Forelimb muscle (tissue), 1 donor: ENCODE data around the gene EP400. TPM values are rescaled to one million over a fixed set of nuclear protein-coding genes. Genes with fewer than 3 reads are reported as not detected.
A peak's percentile ranks its signal among the peaks of the same experiment; 100 is the strongest.
"Not testable (repeated sequence)": the region's sequence is repeated elsewhere in the genome, so short reads cannot be mapped to it uniquely, and the experiment has no call there.

Source experiments
- DNase-seq: peaks from one replicate; pipeline ENCODE4 v3.0.0-alpha.2; 2013; ENCODE audit warnings: low read depth
- polyA plus RNA-seq: library from polyadenylated mRNA; unstranded; fragments of 120-200 nt; gene quantifications from one replicate; pipeline ENCODE4 v1.2.1, GENCODE V29; 2013; ENCODE audit not compliant: insufficient read length

Gene EP400
- polyA plus RNA-seq, 1 donor, result 21.2 TPM

GRCh38 chr12:132066749-132067148 is 117.0 kb downstream of the EP400 start:
- DNase-seq, result no peak

GRCh38 chr12:132067182-132067581 is 117.4 kb downstream of the EP400 start:
- DNase-seq, result no peak

DNA sequence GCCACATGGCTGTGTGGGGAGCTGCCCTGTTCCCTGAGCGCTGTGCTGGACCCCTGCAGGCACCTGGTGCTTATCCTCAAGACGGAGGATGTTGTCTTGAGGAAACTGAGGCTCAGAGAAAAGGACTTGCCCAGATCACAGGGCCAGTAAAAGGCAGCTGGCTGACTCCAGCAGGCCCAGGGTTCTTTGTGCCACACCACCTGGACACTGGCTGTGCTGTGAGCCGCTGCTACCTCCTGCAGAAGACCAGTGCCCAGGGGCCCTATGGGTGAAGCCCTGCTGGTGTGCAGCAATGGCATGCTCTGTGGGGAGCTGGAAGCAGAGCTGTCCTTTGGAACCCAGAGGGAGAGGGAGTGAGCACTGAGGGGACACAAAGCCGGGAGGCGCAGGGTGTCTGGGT is 118.5 kb downstream of the EP400 start:
- no peak for DNase-seq

GRCh38 chr12:132069336-132069985 is 119.7 kb downstream of the EP400 start:
- no peak for DNase-seq

DNA sequence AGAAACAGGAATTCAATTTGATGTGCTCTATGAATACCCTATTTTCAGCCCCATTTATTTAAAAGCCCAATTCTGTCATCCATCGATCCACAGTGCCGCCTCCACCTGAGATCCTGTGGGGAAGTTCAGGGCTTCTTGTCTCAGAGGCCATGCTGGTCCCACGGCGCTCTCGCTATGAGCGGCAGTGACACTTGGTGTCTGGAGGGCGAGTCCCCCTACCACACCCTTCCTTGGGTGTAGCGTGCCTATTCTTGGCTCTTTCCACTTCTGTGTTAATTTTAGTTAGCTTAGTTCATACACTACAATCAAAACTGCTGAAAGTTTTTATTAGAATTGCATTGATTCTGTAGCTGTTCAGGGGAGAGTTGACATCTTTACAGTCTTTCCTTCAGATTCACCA is 120.6 kb downstream of the EP400 start:
- DNase-seq, result no peak

GRCh38 chr12:132071040-132071810 is 121.5 kb downstream of the EP400 start:
- DNase-seq, result no peak

DNA sequence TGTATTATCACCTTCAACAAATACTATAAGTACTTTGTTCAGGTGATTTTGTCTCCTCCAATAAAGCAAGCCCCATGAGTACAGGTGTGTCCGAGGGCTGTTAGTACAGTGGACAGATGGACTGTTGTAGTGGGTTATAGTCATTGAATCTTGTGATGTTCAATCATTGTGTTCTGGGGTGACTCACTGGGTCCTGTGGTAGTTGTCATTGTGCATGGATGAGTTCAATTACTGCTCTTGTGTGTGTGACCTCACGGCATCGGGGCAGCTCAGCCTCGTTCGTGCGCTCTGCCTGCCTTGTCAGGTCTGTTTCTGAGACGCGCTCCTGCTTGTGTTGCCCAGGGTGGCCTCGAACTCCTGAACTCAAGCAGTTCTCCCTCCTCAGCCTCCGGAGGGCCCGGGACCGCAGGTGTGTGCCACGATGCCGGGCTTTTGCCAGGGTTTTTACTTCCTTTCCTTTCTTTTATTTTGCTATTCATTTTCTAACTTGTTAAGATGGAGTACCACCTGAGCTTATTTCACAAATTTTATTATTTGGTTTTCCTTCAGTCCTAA is 122.2 kb downstream of the EP400 start:
- DNase-seq, result no peak

- DNase-seq, result no peak
Measured at GRCh38 chr12:132074216-132074615, 124.5 kb downstream of the EP400 start.

DNA sequence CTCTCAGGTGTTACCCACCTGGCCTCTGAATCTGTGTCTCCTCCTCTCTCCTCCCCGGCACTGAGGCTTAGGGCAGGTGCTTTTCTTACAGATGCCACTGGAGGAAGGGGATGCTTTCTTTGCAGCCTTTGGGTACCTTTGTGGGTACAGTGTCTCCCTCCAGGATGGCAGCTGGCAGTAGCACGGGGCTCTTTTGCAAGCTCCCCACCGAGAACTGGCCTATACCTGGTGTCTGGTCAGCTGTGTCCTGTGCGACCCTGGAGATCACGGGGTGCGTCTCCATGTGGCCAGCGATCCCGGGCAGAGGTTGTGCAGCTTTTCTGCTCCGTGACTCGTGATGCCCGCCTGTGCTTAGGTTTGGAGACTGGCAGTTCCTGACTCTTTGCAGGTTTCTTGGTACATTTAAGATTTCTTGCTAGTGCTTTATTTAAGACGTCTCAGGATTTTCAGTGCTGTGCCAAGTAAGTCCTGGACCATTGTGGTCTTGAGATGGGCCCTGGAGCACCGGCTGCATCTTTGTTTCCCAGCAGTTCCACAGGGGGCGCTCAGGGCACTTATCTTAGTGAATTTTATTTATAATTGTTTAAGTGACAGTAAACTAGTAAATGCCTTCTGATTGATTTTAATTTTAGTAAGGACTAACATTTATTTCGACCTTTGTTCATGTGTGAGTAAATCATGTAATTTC is 125.4 kb downstream of the EP400 start:
- no peak for DNase-seq

- DNase-seq, result no peak
Measured at GRCh38 chr12:132075714-132076553, 126.2 kb downstream of the EP400 start.

DNA sequence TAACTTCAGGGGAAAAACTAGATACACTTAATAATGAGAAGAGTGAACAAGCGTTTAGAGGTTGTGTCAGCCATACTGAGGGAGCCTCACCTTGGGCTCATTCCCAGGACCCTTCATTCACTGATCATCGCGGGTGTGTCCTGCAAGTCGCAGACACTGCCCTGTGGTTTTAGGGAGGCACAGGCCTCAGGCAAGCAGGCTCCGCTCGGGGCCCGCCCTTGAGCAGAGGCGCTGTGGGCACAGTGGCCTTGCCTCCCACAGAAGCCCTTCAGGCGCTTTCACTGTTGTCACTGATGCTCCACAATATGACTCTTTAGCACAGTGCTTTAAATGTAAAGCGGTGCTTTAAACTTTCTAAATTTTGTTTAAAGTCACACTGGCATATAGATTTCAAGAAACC is 127.0 kb downstream of the EP400 start:
- no peak for DNase-seq

DNA sequence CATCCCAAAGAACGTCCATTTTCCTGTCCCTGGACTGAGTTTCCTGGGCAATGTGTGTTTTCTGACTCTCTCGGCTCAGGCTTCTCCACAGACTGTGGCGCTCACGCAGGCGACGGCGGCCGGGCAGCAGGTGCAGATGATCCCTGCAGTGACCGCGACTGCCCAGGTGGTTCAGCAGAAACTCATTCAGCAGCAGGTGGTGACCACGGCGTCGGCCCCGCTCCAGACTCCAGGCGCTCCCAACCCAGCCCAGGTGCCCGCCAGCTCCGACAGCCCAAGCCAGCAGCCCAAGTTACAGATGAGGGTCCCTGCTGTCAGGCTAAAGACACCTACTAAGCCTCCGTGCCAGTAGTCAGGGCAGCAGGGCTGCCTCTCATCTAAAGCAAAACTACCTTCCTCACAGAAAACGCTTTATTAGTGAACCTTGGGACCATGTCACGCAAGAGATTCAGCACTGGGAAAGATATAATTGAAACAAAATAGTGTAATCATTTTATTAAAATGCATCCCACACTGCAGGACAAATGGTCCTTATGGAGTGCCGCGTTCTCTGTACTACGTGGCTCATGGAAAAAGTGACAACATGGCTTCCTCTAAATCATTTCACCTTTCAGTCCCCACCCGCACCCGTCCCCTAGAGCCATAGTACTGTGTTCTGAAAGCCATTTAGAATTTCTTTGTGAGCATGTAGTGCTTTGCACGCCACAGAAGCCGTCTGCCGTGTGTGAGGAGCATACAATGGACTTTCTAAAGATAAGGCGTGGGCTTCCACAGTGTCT is 127.8 kb downstream of the EP400 start:
- no peak for DNase-seq

GRCh38 chr12:132078190-132078589 is 128.4 kb downstream of the EP400 start:
- DNase-seq, result no peak

- DNase-seq, result no peak
Measured at GRCh38 chr12:132079200-132079599, 129.5 kb downstream of the EP400 start.

- no peak for DNase-seq
Measured at GRCh38 chr12:132079695-132080094, 130.0 kb downstream of the EP400 start.

DNA sequence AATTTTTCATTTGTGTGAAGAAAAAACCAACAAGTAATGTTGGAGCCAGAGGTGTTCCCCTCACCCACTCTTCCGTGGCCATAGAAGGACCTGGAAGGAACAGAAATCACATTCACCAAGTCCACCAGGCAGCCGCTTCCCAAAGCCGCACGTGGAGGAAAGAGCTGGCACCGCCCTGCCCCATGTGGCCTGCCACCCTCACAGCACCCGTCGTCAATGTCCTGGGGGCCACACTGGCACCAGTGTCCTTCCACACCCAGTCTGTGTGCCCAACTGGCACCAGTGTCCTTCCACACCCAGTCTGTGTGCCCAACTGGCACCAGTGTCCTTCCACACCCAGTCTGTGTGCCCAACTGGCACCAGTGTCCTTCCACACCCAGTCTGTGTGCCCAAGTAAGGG is 130.8 kb downstream of the EP400 start:
- not testable (repeated sequence) for DNase-seq

DNA sequence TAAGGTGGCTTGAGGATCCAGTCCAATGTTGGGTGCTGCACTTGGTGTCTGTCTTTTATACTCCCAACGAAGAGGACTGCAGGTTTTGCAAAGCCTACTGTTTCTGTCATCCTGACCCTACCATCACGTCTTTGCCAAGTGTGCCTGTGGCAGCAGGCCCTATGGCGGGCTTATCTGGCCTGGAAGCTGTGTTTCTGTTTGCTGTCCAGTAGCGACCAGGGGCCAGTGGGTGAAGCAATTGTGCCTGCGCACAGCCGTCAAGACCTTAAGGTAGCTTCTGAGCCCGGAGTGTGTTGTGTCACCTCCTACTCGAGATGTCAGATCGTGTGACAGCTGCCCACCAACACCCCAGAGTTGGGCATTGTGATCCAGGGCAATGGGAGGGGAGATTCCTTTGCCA is 131.7 kb downstream of the EP400 start:
- no peak for DNase-seq

GRCh38 chr12:132083614-132083940 is 133.8 kb downstream of the EP400 start:
- no peak for DNase-seq

- DNase-seq, result peak; percentile 63
Measured at GRCh38 chr12:132083941-132084620, 134.3 kb downstream of the EP400 start.

DNA sequence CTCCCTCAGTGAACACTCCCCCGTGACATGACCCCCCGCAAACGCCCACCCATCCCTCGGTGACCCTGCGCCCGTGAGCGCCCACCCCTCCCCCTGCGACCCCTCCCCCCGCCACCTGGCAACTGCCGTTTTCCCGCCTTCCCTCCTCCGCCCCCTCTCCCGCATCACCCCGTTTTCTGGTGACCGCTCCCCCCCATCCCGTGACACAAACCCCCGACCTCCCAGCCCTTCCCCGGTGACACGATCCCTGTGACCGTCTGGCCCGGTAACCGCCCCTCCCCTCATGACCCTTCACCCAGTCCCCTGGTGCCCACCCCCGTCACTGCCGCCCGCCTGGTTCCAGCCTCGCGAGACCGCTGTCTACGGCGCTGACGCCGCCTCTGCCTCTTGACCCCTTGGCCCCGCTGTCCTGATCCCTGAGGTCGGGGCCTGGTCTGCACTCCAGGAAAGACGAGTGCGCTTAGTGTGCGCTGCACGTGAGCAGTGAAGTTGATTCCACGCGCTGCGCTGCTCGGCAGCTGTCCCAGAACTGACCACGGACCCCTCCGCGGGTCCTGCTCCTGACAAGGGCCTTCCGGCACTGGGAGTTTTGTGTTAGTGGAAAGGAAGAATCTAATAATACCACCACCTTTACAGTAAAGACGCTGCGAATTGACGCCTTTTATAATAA is 135.0 kb downstream of the EP400 start:
- DNase-seq, result no peak
